Kidney (tissue), 14 donors: ENCODE data around the gene CHRNB4. TPM values are rescaled to one million over a fixed set of nuclear protein-coding genes. Genes with fewer than 3 reads are reported as not detected.

Source experiments
- DNase-seq, 5 donors: peaks; one replicate each; pipeline ENCODE4 v3.0.0-alpha.2; 2013 to 2020
- FAIRE-seq: peaks from 2 replicates; lab custom pipeline; 2012; peaks lifted over from hg19 to GRCh38; lab: Jason Lieb, UNC
- H3K27ac ChIP-seq, 2 donors: one replicate each; pipeline ENCODE4 v1.7.0; 2013; ENCODE audit warnings: low read depth in 2 of 2, low read length in 2 of 2, inconsistent platforms in 1 of 2
- H3K27me3 ChIP-seq: one replicate; pipeline ENCODE4 v1.7.1; 2013; ENCODE audit warnings: low read length, inconsistent platforms; ENCODE audit not compliant: control insufficient read depth, insufficient read depth
- H3K36me3 ChIP-seq, 3 donors: one replicate each; pipeline versions ENCODE4 v1.7.0 to v1.7.1; 2013; ENCODE audit warnings: low read length in 3 of 3, control low read depth in 1 of 3, inconsistent platforms in 1 of 3; ENCODE audit not compliant: insufficient read depth in 3 of 3, control insufficient read depth in 2 of 3
- H3K4me1 ChIP-seq, 3 donors: one replicate each; pipeline versions ENCODE4 v1.7.0 to v1.7.1; 2013; ENCODE audit warnings: low read length in 3 of 3, inconsistent platforms in 1 of 3, low read depth in 1 of 3; ENCODE audit not compliant: control insufficient read depth in 2 of 3, insufficient read depth in 2 of 3
- H3K4me3 ChIP-seq, 3 donors: one replicate each; pipeline versions ENCODE4 v1.7.0 to v1.8.1; 2013; ENCODE audit warnings: low read length in 3 of 3, control low read depth in 1 of 3, inconsistent platforms in 1 of 3
- H3K9ac ChIP-seq, 3 donors: one replicate each; pipeline versions ENCODE4 v1.7.0 to v1.7.1; 2013; ENCODE audit warnings: low read length in 3 of 3, control low read depth in 1 of 3, inconsistent platforms in 1 of 3
- H3K9me3 ChIP-seq, 3 donors: one replicate each; pipeline versions ENCODE4 v1.7.0 to v1.7.1; 2013; ENCODE audit warnings: low read length in 3 of 3, control low read depth in 1 of 3, inconsistent platforms in 1 of 3; ENCODE audit not compliant: control insufficient read depth in 2 of 3, insufficient read depth in 1 of 3
- intact Hi-C: fragments of 100-400 bp; cut with DNase I; formaldehyde crosslinking; loops from one replicate; pipeline ENCODE4 v1.11.1; 2022
- polyA plus RNA-seq: library from polyadenylated mRNA; stranded (reverse); fragments of 350-450 nt; fragmentation: Illumina TruSeq; extraction: RNeasy Lipid Tissue Mini Kit (QIAGEN cat#74804); gene quantifications from one replicate; pipeline ENCODE4 v1.2.3, GENCODE V29; 2014; ENCODE audit warnings: low read depth, low replicate concordance; ENCODE audit not compliant: insufficient read depth
- total RNA-seq: library from RNA; stranded (reverse); fragmentation: NEBNext Ultra II Directional; extraction: Animal tissue kit (Norgen Biotek cat#: 25700); gene quantifications from one replicate; pipeline ENCODE4 v1.2.1, GENCODE V29; 2021
- TF ChIP-seq, protein P1 (sequence below): IDR thresholded peaks from 3 replicates; pipeline ENCODE4 v1.5.1; 2012; ENCODE audit warnings: mild to moderate bottlenecking, moderate library complexity, borderline replicate concordance; ENCODE audit not compliant: insufficient read depth; ENCODE audit errors: extremely low read depth
- donor health status: control.
- donor health status: control.
- donor health status: control.
- donor health status: control.
- donor health status: control.
- donor health status: DM: yes; HTN: yes; CAD: no.
- donor health status: Normal renal cell carcinoma (clear cell type).

Gene CHRNB4
- total and polyA plus RNA-seq, 2 donors from 2014 or later = 0.13 to 0.32 TPM

DNA sequence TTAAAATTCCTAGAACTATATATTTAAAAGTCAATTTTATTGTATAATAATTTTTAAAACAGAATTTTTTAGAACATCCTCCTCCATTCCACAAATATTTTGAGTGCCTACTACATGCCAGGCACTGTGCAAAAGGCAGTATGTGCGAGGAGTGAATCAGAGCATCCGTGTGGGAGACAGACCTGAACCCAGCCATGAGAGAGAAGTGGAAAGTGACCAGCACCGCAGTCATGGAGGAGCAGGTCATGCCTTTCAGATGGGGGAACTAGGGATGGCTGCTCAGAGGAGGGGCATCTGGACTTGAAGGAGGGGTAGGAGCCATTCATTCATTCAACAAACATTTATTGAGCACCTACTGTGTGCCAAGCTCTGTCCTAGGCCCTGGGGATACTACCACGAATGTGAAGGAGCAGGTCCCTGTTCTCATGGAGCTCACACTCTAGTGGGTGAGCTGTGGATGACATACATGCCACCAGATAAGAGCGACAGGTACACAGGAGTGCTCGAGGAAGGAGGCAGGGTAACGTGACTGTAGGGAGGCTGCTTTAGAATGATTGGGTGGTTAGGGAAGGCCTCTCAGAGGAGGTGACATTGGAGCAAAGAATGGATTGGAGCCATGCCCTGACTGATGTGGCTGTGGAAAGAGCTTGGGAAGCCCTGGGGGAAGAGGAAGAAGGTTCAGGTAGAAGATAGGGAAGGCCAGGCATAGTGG lies 17.1 kb downstream of the CHRNB4 start:
- FAIRE-seq (no peak), DNase-seq (no peak)
- H3K27me3 ChIP-seq = peaks cover 2% of the 10 kb centered on the region

DNA sequence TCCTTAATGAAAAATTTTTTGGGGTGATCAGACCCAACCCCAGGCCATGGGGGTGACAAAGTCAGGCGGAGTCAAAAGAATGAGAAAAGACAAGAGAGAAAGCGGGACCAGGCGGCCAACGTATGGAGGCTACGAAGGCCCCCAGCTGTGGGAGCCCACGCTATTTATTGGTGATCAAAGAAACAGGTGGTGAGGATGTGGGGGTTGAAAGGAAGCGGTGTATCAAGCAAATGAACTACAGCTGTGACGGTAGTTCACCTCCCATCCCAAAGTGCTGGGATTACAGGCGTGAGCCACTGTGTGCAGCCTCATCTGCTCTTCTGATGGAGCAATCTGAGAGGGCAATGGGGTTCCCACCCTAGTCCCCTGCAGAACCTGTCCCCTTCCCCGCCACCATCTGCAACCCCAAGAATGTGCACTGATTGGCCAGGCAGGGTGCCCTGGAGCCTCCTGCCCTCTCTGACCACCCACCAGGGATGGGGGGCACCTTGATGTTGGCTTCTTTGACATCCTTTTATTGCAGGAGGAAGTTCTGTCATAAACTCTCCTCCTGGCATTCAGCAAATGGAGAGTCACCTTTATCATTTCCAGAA lies 19.1 kb downstream of the CHRNB4 start:
- H3K27me3 ChIP-seq = peaks cover 3% of the 10 kb centered on the region
- H3K4me3 ChIP-seq = no peak overlapping the region
- no peak overlapping the region for H3K27ac ChIP-seq
- no peaks in the 10 kb centered on the region for H3K4me1 ChIP-seq
- TF ChIP-seq, protein P1, sequence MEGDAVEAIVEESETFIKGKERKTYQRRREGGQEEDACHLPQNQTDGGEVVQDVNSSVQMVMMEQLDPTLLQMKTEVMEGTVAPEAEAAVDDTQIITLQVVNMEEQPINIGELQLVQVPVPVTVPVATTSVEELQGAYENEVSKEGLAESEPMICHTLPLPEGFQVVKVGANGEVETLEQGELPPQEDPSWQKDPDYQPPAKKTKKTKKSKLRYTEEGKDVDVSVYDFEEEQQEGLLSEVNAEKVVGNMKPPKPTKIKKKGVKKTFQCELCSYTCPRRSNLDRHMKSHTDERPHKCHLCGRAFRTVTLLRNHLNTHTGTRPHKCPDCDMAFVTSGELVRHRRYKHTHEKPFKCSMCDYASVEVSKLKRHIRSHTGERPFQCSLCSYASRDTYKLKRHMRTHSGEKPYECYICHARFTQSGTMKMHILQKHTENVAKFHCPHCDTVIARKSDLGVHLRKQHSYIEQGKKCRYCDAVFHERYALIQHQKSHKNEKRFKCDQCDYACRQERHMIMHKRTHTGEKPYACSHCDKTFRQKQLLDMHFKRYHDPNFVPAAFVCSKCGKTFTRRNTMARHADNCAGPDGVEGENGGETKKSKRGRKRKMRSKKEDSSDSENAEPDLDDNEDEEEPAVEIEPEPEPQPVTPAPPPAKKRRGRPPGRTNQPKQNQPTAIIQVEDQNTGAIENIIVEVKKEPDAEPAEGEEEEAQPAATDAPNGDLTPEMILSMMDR = no peak
- FAIRE-seq (no peak), DNase-seq (no peak)
- intact Hi-C loops = loop anchor here (5.0 kb wide), 1 partner anchor 90 kb away; no protein-coding TSS in a partner anchor
- no peaks in the 10 kb centered on the region for H3K9me3 ChIP-seq
- H3K36me3 ChIP-seq = no peaks in the 10 kb centered on the region
- no peak overlapping the region for H3K9ac ChIP-seq

More for the DNA sequence above, 17.1 kb downstream of the CHRNB4 start:
- no peaks in the 10 kb centered on the region for H3K36me3 ChIP-seq
- intact Hi-C loops = loop anchor here (5.0 kb wide), 1 partner anchor 88 kb away; no protein-coding TSS in a partner anchor
- no peaks in the 10 kb centered on the region for H3K9me3 ChIP-seq
- H3K9ac ChIP-seq = no peak overlapping the region
- no peak overlapping the region for H3K27ac ChIP-seq
- no peaks in the 10 kb centered on the region for H3K4me1 ChIP-seq
- TF ChIP-seq, protein P1 = no peak
- H3K4me3 ChIP-seq = no peak overlapping the region

DNA sequence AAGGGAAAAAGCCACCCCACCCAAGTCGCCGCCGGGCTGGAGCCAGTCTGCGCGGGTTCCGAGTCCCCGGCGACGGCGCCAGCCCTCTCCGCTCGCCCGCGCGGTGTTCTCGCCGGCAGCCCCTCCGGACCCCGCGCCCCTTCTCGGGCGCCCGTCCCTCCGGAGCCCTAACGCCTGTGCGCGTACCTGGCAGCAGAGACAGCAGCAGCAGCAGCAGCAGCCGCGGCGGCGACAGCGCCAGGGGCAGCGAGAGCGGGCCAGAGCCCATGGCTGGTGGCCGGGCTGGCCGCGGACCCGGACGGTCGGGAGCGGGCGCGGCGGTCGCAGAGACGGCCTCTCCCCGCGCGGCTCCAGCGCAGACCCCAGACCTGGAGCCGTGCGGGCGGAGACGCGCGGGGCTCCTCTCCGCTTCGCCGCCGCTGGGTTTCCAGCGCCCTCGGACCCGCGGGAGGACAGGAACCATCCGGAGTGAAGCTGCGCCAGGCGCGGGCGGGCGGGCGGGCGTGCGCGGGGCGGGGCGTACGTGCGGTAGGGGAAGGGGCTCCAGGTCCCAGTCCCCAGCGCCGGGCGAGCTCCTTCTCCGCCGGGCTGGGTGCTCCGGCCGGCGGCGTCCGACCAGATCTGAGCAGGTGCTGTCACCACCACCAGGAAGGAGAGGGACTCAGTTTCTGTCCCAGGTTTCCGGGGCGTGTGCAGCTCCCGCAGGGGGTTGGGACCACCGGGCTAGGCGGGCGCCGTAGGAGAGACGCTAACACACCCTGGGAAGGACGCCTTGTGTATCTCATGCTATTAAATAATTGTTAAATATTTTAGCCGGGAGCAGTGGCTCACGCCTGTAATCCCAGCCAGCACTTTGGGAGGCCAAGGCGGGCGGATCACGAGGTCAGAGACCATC lies 20.2 kb downstream of the CHRNB4 start, which contains the start of gene CHRNA3:
Gene CHRNA3 (minus strand): TSS at position 470 of the 895 bp plus-strand sequence. CDS start 202 bp downstream, at position 268.
- intact Hi-C loops = loop anchor here (5.0 kb wide), 1 partner anchor 92 kb away; no protein-coding TSS in a partner anchor
- Histone ChIP-seq H3K4me3 (peak within 1 kb of the TSS in 1 of 3 donors; percentile 1), H3K27ac (no peak within 1 kb of the TSS), H3K36me3 (no peaks in the 10 kb centered on the region), H3K9ac (no peak within 1 kb of the TSS), H3K9me3 (no peaks in the 10 kb centered on the region), H3K27me3 (peaks cover 3% of the 10 kb centered on the region), H3K4me1 (no peaks in the 10 kb centered on the region)
- FAIRE-seq = no peak
- TF ChIP-seq, protein P1 = no peak
- DNase-seq = peak in 4 of 5 donors; percentile 34 to 70 (median 58)
